GM10847 (cell line): ENCODE results near the gene OR10H1.

Experiments used
- POLR2A ChIP-seq: IDR thresholded peaks from 2 replicates; pipeline ENCODE4 v1.6.1; 2011; ENCODE audit not compliant: insufficient read length; ENCODE audit errors: extremely low read depth

Gene OR10H1

DNA sequence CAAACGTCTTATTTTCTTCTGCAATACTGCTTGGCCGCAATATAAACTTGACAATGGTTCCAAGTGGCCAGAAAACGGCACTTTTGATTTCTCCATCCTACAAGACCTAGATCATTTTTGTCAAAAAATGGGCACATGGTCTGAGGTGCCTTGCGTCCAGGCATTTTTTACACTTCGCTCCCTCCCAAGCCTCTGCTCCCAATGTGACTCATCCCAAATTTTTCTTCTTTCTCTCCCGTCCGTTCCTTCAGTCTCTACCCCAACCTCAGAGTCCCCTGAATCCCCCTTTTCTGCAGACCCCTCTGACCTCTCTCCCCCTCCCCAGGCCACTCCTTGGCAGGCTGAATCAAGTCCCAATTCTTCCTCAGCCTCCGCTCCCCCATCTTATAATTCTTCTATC is 14.3 kb upstream of the OR10H1 start:
- TF ChIP-seq POLR2A = no peak

DNA sequence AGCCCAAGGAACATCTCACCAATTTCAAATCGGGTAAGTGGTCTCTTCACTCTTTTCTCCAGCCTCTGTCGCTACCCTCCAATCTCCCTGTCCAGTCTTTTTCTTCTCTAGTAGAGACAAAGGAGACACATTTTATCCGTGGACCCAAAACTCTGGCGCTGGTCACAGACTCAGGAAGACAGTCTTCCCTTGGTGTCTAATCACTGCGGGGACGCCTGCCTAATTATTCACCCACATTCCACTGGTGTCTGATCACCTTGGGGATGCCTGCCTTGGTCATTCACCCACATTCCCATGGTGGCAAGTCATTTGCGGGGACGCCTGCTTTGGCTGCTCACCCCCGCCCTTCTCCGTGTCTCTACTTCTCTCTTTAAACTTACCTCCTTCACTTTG is 13.8 kb upstream of the OR10H1 start:
- TF ChIP-seq POLR2A = no peak

DNA sequence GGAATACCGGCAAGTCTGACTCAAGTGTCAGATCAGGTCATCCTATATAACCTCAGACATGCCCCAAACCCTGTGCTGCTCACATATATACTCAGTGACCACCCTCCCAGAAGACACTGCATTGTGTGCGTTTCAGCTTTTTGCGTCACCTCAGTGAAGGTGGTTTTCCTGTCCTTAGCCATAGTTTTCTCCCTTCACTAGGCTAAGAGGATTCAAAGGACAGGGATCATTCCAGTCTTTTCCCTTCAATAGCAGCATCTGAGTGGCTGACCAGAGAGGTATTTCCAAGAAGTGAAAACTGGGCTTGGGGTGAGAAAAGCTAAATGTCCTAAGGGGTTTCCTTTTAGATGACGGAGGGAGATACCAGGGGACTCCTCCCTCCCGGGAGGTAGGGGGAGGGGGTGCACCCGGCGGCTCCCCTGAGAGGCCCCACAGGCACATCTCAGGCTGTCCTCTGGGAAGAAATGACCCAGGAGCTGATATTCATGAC is 12.7 kb upstream of the OR10H1 start:
- TF ChIP-seq POLR2A = no peak

DNA sequence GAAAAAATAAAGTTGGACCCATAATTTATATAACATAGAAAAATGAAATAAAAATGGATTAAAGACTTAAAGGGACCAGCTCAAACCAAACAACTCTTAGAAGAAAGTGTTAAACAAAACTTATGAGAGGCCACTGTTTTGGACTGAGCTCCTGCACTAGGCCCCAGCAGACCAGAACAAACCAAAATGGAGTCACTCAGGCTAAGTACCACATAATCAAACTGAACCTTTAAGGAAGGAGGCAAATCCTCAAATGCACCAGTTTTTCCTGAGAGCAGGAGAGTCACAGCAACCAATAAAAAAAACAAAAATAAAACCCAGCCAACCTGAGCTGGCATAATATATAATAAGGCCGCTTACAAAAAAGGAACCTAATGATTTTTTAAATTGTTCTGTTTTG is 10.3 kb upstream of the OR10H1 start:
- no peak for TF ChIP-seq POLR2A

DNA sequence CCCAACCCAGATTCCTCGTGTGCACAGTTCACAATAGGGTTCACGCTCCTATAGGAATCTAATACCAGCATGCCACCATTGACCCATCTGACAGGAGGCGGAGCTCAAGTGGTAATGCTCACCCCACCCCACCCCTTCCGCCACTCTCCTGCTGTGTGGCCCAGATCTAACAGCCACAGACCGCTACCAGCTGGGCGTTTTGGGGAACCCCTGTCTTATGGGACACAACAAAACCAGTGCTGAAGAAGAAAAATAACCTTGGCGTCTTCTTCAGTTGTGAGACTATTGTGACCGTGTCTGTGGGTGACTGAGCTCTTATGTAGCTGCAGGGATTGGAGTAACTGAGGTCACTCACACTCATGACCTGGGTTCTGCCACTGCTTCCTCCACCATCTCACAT is 5.2 kb upstream of the OR10H1 start:
- no peak for TF ChIP-seq POLR2A

DNA sequence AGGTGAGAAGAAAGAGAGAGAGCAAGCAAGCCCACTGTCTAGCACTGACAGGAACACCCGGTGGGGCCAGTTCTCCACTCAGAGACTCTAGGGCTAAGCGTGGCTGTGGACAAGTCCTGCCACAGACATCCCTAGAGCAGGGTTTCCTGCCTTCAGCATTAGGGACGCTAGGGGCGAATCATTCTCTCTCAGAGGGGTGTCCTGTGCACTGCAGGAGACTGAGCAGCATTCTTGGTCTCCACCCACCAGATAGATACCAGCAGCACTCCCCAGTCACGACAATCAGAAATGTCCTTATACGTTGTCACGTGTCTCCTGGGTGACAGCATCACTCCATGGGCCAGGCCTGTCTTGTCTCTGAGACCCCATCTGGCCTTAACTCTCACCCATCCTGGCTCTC is 1.5 kb downstream of the OR10H1 start:
- TF ChIP-seq POLR2A = no peak

DNA sequence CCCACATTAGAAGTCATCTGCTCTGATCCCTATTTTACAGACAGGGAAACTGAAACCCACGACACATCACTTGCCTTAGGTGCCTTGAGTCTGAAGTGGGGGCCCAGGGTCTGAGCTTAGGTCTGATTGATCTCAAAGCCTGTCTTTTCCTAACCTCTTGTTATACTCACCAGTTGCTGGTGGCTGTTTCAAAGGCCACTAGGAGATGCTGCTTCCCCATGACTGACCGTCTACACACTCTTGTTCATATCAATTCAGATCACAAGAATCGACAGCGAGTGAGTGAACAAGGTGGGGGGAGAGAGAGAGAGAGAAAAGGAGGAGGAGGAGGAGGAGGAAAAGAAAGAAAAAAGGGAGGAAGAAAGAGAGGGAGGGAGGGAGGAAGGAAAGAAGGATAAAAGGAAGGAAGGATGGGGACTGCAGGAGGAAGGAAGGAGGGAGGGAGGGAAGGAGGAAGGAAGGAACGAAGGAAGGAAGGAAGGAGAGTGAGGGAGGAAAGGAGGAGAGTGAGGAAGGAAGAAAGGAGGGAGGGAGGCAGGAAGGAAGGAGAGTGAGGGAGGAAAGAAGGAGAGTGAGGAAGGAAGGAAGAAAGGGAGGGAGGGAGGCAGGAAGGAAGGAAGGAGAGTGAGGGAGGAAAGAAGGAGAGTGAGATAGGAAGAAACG is 3.3 kb downstream of the OR10H1 start:
- TF ChIP-seq POLR2A = no peak

DNA sequence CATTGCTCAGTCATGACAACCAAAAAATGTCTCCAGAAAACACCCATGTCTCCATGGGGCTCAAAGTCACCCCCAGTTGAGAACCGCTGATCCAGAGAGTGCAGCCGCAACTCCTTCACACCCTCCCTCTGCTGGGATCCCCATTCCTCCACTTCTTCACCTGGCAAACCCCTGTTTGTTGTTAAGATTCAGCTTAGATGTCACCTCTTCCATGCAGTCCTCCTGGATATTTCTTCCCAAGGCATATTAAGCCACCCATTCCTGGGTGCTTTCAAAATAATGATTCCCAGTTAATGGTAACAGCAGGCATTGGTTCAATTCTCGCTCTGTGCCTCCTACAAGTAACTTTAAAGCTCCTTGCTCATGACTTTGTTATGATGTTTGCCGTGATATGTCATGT is 4.0 kb downstream of the OR10H1 start:
- TF ChIP-seq POLR2A = no peak

DNA sequence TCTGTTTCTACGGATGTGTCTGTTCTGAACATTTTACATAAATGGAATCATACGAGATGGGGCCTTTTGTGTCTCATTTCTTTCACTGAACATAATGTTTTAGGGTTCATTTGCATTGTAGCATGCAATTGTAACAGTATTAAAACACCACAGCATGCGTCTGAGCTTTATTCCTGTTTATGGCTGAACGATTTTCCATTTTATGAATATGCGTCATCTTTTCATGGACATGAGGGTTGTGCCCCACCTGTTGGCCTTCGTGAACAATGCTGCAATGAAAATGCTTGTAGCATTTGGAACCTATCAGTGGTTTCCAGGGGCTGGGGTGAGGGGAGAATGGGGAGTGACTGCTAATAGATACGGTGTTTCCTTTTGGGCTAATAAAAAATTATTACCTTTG is 5.1 kb downstream of the OR10H1 start:
- no peak for TF ChIP-seq POLR2A

DNA sequence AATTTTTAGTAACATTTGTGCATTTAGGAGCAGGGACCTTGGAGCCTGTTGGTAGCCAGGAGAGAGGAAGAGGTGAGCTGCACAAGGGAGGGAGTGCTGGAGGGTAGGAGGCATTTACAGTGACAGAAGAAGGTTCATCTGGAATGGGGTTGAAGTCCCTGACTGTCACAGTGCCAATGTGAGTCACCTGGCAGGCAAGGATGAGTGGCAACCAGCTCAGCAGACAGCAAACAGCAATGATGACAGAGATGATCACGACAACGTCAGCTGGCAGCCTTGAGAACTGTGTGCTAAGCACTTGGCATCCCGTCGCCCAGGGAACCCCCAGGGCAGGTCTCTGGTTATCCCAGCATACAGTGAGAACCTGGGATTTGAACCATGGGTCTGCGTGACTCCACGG is 25.4 kb downstream of the OR10H1 start:
- TF ChIP-seq POLR2A = no peak

DNA sequence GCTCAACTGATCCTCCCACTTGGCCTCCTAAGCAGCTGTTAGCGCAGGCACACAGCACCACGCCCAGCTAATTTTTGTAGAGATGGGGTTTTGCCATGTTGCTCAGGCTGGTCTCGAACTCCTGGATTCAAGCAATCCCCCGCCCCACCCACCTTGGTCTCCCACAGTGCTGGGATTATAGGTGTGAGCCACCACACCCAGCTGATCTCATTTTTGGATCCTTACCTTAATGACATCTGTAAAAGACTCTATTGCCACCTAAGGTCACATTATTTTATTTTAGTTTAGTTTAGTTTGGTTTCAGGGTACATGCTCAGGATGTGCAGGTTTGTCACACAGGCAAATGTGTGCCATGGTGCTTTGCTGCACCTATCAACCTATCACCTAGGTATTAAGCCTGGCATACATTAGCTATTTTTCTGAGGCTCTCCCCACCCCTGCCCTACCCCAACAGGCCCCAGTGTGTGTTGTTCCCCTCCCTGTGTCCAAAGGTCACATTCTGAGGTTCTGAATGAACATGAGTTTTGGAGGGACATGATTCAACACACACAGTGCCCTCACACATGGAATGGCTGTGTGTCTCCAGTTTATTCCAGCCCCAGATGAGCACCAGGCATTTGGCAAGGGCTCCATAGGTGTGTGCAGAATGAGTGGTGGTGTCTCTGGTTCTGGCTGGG is 26.7 kb downstream of the OR10H1 start:
- no peak for TF ChIP-seq POLR2A

DNA sequence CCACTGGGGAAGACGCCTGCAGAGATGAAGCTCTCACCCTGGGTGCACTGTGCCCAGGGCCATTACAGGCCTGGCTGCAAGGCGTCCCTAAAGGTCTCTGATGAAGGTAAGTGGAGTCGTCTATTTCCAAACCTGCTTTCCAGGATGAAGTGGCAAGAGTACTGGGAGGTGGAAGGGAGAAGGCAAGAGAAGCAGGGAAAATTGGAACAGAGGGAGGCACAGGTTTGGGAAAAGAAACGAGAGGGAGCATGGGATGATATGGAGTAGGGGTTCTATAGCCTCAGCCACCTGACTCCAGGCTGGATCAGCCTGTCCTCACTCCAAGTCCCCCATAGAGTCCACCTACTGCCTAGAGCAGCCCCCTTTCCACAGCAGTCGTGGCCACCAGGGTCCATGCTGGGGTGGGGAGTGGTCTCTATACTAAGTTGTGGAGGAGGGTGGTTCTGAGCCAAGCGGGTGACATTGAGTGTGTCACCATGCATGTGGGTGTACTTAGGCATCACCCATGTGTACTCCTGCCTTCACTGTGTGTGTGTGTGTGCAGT is 27.8 kb downstream of the OR10H1 start, which contains the start of gene OR10H5:
OR10H5 (plus strand) TSS at position 51 of the 545 bp plus-strand sequence. CDS start 6,388 bp downstream, outside the sequence.
- no peak for TF ChIP-seq POLR2A

DNA sequence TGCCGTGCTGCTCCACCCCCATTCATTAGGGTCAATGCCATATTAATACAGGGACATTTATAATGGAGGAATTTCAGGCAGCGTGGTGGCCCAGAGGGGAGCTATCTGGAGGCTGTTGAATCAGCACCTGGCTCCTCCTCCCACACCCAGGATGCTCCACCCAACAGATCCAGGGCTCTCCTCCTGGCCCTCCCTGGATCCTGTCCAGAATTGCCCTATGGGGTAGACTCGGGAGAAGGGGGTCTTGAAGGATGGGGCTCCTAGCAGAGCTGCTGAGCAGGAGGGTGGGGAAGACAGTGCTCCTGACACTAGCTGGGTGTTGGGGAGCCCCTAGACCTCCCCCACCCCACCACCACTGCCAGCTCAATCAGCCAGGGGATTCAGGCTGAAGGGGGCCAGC is 33.3 kb downstream of the OR10H1 start:
- no peak for TF ChIP-seq POLR2A

DNA sequence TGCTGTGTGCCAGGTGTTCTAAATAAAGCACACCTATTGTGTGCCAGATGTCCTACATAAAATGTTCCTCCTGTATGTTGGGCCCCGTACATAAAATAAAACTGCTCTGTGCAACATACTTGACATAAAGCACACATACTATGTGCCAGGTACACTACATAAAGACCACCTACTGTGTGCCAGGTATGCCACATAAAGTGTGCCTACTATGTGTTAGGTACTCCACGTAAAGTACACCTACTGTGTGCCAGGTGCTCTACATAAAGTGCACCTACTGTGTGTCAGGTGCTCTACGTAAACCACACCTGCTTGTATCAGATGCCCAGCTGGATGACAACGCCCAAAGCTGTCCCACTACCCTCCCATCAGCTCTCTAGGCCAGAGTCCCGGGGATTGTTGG is 33.8 kb downstream of the OR10H1 start:
- TF ChIP-seq POLR2A = no peak

DNA sequence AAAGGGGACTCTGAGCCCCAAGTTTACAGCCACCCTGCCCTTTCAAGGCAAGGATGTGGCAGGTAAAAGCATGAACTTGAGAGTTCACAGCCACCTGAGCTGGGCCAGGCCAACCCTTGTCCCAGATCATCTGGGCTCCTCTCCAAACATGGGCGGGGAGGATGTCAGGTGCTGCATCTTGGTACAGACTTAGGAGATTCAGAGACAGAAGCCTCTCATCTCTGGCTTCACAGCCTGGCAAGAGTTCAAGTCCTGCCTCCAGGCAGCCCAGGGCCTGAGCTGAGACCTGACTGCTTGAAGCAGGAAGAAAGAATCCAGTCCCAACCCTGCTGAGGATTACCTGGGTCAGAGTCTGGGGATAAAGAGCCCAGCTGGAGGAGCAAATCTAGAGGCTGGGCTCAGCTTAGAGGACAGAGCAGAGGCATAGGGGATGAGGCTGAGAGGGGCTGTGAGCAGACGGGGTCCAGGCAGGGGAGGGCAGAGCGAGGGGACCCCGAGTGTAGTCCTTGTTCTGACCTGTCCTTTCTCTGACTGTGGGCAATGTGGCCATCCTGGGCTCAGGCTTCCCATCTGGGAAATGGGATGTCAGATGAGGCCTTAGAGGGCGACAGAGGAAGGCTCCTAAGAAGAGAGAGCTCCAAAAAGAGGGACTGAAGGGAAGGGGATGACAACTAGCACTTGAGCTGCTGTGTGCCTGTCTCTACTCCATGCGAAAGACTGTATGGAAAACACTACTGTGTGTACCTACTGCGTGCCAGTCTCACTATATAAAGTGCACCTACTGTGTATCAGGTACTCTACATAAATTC is 34.6 kb downstream of the OR10H1 start:
- no peak for TF ChIP-seq POLR2A
